Memory B cell (primary cell): ENCODE data around the gene ALKAL2.

Experiments used
- ATAC-seq: fragments of 150-1000 bp; cut with Tn5 transposase; 2 replicates; pipeline ENCODE4 v1.10.0; 2021; ENCODE audit warnings: low read depth, mild to moderate bottlenecking, moderate library complexity
- DNase-seq, 2 donors: peaks; one replicate each; pipeline ENCODE4 v3.0.0; 2022; ENCODE audit warnings: low spot score in 2 of 2
- H3K27ac Mint-ChIP-seq: one replicate; pipeline ENCODE4 v1.8.0; 2022; ENCODE audit warnings: mild to moderate bottlenecking, moderate library complexity, mixed read lengths
- H3K27me3 Mint-ChIP-seq: one replicate; pipeline ENCODE4 v1.8.0; 2022; ENCODE audit warnings: mixed read lengths
- H3K36me3 Mint-ChIP-seq: one replicate; pipeline ENCODE4 v1.8.0; 2022; ENCODE audit warnings: mild to moderate bottlenecking, mixed read lengths
- H3K4me1 Mint-ChIP-seq: one replicate; pipeline ENCODE4 v1.8.0; 2022; ENCODE audit warnings: mixed read lengths
- H3K4me3 Mint-ChIP-seq: one replicate; pipeline ENCODE4 v1.8.0; 2022; ENCODE audit warnings: mild to moderate bottlenecking, moderate library complexity, mixed read lengths
- H3K9me3 Mint-ChIP-seq: one replicate; pipeline ENCODE4 v1.8.0; 2022; ENCODE audit warnings: mixed read lengths

ALKAL2 gene

DNA sequence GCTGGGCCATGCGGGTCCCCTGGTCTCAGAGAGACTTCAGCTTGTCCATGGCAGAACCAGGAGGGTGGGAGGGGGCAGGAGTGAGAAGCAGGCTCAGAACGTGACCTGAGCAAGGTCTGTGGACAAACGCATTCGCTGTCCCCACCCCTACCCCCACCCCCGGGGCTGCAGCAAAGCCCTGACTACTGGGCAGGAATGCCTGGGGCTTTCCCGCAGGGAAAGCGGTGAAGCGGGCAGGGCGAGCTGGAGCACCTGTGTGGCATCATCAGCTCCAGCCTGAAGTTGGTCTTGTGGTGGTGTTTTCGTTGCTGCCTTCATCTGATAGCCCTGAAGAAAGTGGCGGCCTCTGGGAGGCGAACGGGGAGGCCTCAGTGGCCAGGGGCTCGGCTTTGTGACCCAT lies 26.1 kb upstream of the ALKAL2 start:
- ATAC-seq (no peak), DNase-seq (no peak)
- Mint-ChIP-seq H3K36me3 (no peaks in the 10 kb centered on the region), H3K27me3 (peaks cover 12% of the 10 kb centered on the region), H3K9me3 (peaks cover 5% of the 10 kb centered on the region), H3K4me1 (peaks cover 13% of the 10 kb centered on the region), H3K27ac (no peak overlapping the region), H3K4me3 (no peak overlapping the region)

GRCh38 chr2:310994-311393 lies 23.1 kb upstream of the ALKAL2 start:
- H3K27me3 Mint-ChIP-seq, result peaks cover 12% of the 10 kb centered on the region
- H3K4me3 Mint-ChIP-seq, result no peak overlapping the region
- ATAC-seq, result no peak

DNA sequence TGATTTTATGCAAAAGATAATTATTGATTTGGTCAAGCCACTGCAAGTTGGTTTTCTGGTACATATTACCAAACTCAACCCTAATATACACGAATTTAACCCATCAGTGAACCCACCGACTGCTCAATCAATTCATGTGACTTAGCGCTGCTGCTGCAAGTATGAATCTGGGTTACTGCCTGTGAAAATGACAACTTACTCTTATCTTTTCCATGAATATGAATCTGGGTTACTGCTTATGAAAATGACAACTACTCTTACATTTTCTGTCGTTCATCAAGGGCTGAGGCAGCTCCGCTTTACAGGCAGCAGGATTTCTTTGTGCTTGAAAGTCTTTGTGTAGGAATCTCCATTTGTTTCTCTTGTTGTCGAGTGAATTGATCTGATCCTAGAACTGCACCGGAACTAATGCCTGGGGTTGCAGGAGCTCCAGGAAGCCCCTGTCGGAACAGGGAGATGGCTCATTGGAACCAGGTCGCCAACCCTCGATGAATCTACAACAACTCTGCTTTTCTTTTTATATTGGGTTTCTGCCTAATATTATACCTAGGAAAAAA lies 22.1 kb upstream of the ALKAL2 start:
- Mint-ChIP-seq H3K27me3 (peaks cover 12% of the 10 kb centered on the region), H3K9me3 (no peaks in the 10 kb centered on the region), H3K4me3 (no peak overlapping the region), H3K27ac (no peak overlapping the region), H3K36me3 (no peaks in the 10 kb centered on the region), H3K4me1 (peaks cover 9% of the 10 kb centered on the region)
- DNase-seq, result no peak
- no peak for ATAC-seq

More at GRCh38 chr2:310994-311393, 23.1 kb upstream of the ALKAL2 start:
- no peak for DNase-seq
- Mint-ChIP-seq H3K27ac (no peak overlapping the region), H3K9me3 (no peaks in the 10 kb centered on the region), H3K4me1 (peaks cover 9% of the 10 kb centered on the region), H3K36me3 (no peaks in the 10 kb centered on the region)

DNA sequence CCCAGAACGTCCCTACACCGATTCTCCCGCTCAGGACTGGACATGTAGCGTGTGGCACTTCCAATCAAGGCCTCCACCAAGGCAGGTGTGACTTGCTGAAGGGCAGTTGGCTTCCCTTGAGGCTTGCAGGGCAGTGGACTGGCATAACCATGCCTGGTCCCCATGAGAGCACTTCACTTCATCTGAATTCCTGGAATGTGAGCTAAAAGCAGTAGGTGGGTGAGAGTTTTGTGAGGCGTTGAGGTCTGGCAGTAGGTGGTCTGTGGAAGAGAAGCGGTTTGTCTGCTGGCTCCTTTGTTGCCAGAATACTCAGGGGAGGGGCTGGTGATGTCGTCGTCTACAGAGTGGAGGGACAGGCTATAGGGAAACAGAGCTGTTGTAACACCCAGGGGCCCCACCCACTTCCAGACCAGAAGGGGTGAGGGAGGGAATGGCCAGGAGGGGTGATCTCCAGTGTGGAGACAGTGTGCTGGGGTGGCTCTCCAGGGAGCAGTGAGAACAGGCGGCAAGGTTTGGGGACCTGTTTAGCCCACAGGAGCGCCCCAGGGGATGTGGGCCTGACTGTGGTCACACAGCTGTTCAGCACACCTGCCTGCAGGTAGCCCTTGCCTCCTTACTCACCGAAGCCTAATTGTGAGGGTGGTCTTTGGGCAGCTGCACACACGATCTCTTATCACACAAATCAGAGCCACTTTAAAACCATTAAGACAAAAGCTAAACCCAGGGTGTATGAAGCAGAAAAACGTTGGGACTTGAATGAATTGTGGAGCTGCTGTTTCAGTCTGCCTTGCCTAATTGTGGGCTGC lies 21.5 kb upstream of the ALKAL2 start:
- H3K9me3 Mint-ChIP-seq, result no peaks in the 10 kb centered on the region
- H3K4me3 Mint-ChIP-seq, result no peak overlapping the region
- no peaks in the 10 kb centered on the region for H3K36me3 Mint-ChIP-seq
- H3K4me1 Mint-ChIP-seq, result peaks cover 9% of the 10 kb centered on the region
- DNase-seq, result no peak
- H3K27ac Mint-ChIP-seq, result no peak overlapping the region
- peaks cover 12% of the 10 kb centered on the region for H3K27me3 Mint-ChIP-seq
- ATAC-seq, result no peak

DNA sequence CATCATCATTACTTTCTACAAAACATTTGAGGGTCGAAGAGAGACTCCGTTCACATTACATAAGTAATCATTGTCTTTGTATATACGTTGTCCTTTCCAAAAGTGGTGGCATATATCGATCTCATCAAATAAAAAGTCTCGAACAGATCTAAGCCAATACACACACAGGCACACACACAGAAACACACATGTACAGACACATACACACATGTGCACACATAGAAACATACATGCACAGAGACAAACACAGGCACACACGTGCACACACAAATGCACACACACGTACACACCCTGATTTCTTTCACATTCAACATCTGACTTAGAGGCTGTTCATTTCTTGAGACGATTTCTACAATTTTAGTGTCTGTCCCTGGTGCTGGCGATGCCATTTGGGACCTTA lies 17.5 kb upstream of the ALKAL2 start:
- DNase-seq (no peak), ATAC-seq (no peak)
- Mint-ChIP-seq H3K27ac (no peak overlapping the region), H3K27me3 (peaks cover 5% of the 10 kb centered on the region), H3K4me3 (no peak overlapping the region), H3K4me1 (peaks cover 4% of the 10 kb centered on the region), H3K9me3 (peaks cover 5% of the 10 kb centered on the region), H3K36me3 (no peaks in the 10 kb centered on the region)

- ATAC-seq, result no peak
- no peaks in the 10 kb centered on the region for H3K4me1 Mint-ChIP-seq
- H3K27ac Mint-ChIP-seq, result no peak overlapping the region
These were observed 8.5 kb upstream of the ALKAL2 start for GRCh38 chr2:296354-296753.

DNA sequence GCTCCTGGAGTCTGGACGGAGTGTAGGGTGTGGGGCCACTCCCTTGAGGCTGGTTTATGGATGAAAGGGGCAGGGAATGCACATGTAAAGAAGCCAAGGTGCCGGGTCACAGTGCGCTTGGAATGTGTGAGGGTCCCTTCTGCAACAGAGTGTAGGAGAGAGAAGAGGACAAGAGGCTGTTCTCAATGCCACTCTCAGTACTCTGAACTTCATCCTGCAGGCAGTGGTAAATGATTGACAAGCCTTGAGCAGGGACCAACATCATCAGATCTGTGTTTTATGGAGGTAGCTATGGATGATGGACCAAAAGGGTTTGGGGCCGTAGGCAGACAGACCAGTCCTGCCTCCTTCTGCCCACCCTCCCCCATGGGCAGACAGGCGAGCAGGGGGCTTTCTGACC lies 7.2 kb upstream of the ALKAL2 start:
- Mint-ChIP-seq H3K36me3 (no peaks in the 10 kb centered on the region), H3K27ac (no peak overlapping the region)

More at GRCh38 chr2:296354-296753, 8.5 kb upstream of the ALKAL2 start:
- H3K4me3 Mint-ChIP-seq, result no peak overlapping the region
- no peak for DNase-seq
- H3K9me3 Mint-ChIP-seq, result peaks cover 1% of the 10 kb centered on the region
- H3K36me3 Mint-ChIP-seq, result no peaks in the 10 kb centered on the region
- H3K27me3 Mint-ChIP-seq, result peaks cover 6% of the 10 kb centered on the region

GRCh38 chr2:290090-290722 lies 2.3 kb upstream of the ALKAL2 start:
- Mint-ChIP-seq H3K4me1 (peaks cover 2% of the 10 kb centered on the region), H3K36me3 (peaks cover 1% of the 10 kb centered on the region), H3K4me3 (peak overlapping the region; percentile 59), H3K27ac (no peak overlapping the region), H3K9me3 (no peaks in the 10 kb centered on the region), H3K27me3 (peaks cover 9% of the 10 kb centered on the region)
- DNase-seq (no peak), ATAC-seq (peak; percentile 38)

More for the DNA sequence above, 7.2 kb upstream of the ALKAL2 start:
- Mint-ChIP-seq H3K4me1 (no peaks in the 10 kb centered on the region), H3K27me3 (peaks cover 4% of the 10 kb centered on the region), H3K9me3 (no peaks in the 10 kb centered on the region), H3K4me3 (no peak overlapping the region)
- no peak for DNase-seq
- ATAC-seq, result no peak

- peaks cover 2% of the 10 kb centered on the region for H3K4me1 Mint-ChIP-seq
- peaks cover 1% of the 10 kb centered on the region for H3K36me3 Mint-ChIP-seq
- ATAC-seq, result no peak
- H3K27ac Mint-ChIP-seq, result no peak overlapping the region
- H3K4me3 Mint-ChIP-seq, result peak overlapping the region; percentile 59
- no peak for DNase-seq
- H3K27me3 Mint-ChIP-seq, result peaks cover 11% of the 10 kb centered on the region
- no peaks in the 10 kb centered on the region for H3K9me3 Mint-ChIP-seq
These were observed 1.6 kb upstream of the ALKAL2 start for GRCh38 chr2:289362-290089.

DNA sequence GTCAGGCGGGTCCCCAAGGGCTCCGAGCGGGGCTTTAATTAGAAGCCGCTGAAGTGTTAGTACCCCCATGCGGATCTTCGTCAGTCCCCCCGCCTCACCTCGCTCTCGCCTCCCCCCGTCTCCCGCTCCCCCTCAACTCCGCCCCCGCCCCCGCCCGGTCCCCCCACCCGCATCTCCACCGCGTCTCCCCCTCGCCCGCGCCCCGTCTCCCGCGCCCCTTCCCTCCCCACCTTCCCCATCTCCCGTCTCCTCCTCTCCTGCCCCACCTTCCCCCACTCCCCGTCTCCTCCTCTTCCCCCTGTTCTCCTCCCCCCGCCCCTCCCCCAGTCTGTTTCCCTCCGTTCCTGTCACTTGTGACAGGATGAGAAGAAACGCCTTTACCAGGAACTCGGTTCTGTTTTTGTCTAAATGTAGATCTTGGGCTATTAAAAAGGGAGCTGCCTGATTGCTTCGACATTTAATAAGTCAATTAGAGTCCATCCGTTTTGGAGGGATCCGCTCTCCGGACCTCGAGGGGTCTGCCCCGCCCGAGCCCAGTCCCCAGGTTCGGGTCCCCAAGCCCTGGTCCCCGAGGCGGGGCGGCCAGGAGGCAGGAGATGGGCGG lies 969 bp upstream of the ALKAL2 start:
- no peaks in the 10 kb centered on the region for H3K9me3 Mint-ChIP-seq
- DNase-seq (no peak), ATAC-seq (no peak)
- H3K36me3 Mint-ChIP-seq, result peaks cover 1% of the 10 kb centered on the region
- H3K4me1 Mint-ChIP-seq, result peaks cover 2% of the 10 kb centered on the region
- no peak overlapping the region for H3K27ac Mint-ChIP-seq
- H3K27me3 Mint-ChIP-seq, result peaks cover 11% of the 10 kb centered on the region
- H3K4me3 Mint-ChIP-seq, result peak overlapping the region; percentile 5

- peaks cover 11% of the 10 kb centered on the region for H3K27me3 Mint-ChIP-seq
- H3K27ac Mint-ChIP-seq, result no peak overlapping the region
- peaks cover 1% of the 10 kb centered on the region for H3K36me3 Mint-ChIP-seq
- peak; percentile 14 to 28 for DNase-seq
- H3K4me1 Mint-ChIP-seq, result peaks cover 2% of the 10 kb centered on the region
- H3K4me3 Mint-ChIP-seq, result peak overlapping the region; percentile 34
- peak; percentile 63 for ATAC-seq
- H3K9me3 Mint-ChIP-seq, result no peaks in the 10 kb centered on the region
These were observed 413 bp downstream of the ALKAL2 start for GRCh38 chr2:287471-287885.

- H3K4me1 Mint-ChIP-seq, result peaks cover 2% of the 10 kb centered on the region
- peak overlapping the region; percentile 64 for H3K4me3 Mint-ChIP-seq
- H3K9me3 Mint-ChIP-seq, result no peaks in the 10 kb centered on the region
- peaks cover 4% of the 10 kb centered on the region for H3K36me3 Mint-ChIP-seq
- no peak overlapping the region for H3K27ac Mint-ChIP-seq
- ATAC-seq (no peak), DNase-seq (no peak)
- H3K27me3 Mint-ChIP-seq, result peaks cover 11% of the 10 kb centered on the region
These were observed 1.0 kb downstream of the ALKAL2 start for GRCh38 chr2:286774-287392.

DNA sequence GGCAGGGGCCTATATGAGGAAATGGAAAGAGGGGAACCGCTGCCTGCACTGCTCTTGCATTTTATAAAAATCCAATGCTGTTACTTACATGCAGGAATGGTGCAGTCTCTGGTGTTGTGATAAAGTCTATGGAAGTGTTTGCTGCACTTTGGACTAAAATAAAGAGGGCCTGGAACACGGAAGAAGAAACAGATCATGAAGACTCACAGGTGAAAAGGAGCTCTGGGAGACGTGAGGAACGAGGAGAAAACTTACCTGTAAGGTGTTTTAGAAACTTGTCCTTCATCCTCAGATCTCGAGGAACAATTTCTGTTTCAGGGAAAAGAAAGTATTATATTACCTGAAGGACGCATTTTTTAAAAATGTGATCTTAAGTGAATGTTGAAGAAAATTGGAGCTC lies 1.9 kb downstream of the ALKAL2 start:
- no peak for DNase-seq
- Mint-ChIP-seq H3K4me1 (peaks cover 2% of the 10 kb centered on the region), H3K27ac (no peak overlapping the region), H3K36me3 (peaks cover 8% of the 10 kb centered on the region), H3K27me3 (peaks cover 11% of the 10 kb centered on the region), H3K4me3 (peak overlapping the region; percentile 0), H3K9me3 (no peaks in the 10 kb centered on the region)
- ATAC-seq, result no peak
